Gastroesophageal sphincter (tissue), 4 donors: ENCODE data around the gene CALML5. TPM values are rescaled to one million over a fixed set of nuclear protein-coding genes. Genes with fewer than 3 reads are reported as not detected.
A peak's percentile ranks its signal among the peaks of the same experiment; 100 is the strongest.

Experiments
- ATAC-seq: fragments of 150-250 bp; one replicate; pipeline ENCODE4 v1.9.1; 2016; ENCODE audit warnings: mild to moderate bottlenecking, moderate library complexity
- H3K27ac ChIP-seq, 4 donors: fragments of 200-600 bp; sonication (generic) in 3 of 4; 1 replicate in 3 of 4; 2 replicates in 1 of 4; pipeline ENCODE4 v1.5.1; 2016 to 2019
- H3K27me3 ChIP-seq: fragments of 200-600 bp; sonication (generic); one replicate; pipeline ENCODE4 v1.5.1; 2019
- H3K36me3 ChIP-seq, 2 donors: fragments of 200-600 bp; sonication (generic); one replicate each; pipeline ENCODE4 v1.5.1; 2019; ENCODE audit warnings: control low read depth in 1 of 2
- H3K4me1 ChIP-seq, 3 donors: fragments of 200-600 bp; sonication (generic); 1 replicate in 2 of 3; 2 replicates in 1 of 3; pipeline ENCODE4 v1.5.1; 2016 to 2019; ENCODE audit warnings: control low read depth in 2 of 3
- H3K4me3 ChIP-seq, 2 donors: fragments of 200-600 bp; sonication (generic); one replicate each; pipeline ENCODE4 v1.5.1; 2019; ENCODE audit warnings: mild to moderate bottlenecking in 1 of 2, moderate library complexity in 1 of 2
- H3K9me3 ChIP-seq, 3 donors: fragments of 200-600 bp; sonication (generic); one replicate each; pipeline ENCODE4 v1.5.1; 2017 to 2019; ENCODE audit warnings: control low read depth in 2 of 3
- EP300 ChIP-seq: sonication (generic); formaldehyde crosslinking; IDR thresholded peaks from one replicate; pipeline ENCODE4 v1.6.1; 2017; ENCODE audit warnings: antibody characterized with exemption, mild to moderate bottlenecking
- POLR2A ChIP-seq, 2 donors: fragments of 450-650 bp; IDR thresholded peaks; one replicate each; pipeline ENCODE4 v1.6.1; 2017; ENCODE audit warnings: antibody characterized with exemption in 2 of 2, mild to moderate bottlenecking in 2 of 2, moderate library complexity in 1 of 2
- POLR2AphosphoS5 ChIP-seq: sonication (generic); formaldehyde crosslinking; IDR thresholded peaks from one replicate; pipeline ENCODE4 v1.6.1; 2017; ENCODE audit warnings: antibody characterized with exemption
- WGBS, 2 donors: methylation state at CpG; one replicate each; pipeline ENCODE4 v1.1.5; 2018; ENCODE audit warnings: low coverage in 1 of 2; 5-methylcytosine and 5-hydroxymethylcytosine counted together
- total RNA-seq, 4 donors: library from RNA; depleted of rRNA; stranded (reverse); fragments of >200 nt; gene quantifications; one replicate each; pipeline ENCODE4 v1.1.0, GENCODE V29; 2016
- TF ChIP-seq, protein P1 (sequence below), 4 experiments: fragments of 200-600 bp in 2 of 4; fragments of 450-650 bp in 2 of 4; sonication (generic) in 1 of 4; IDR thresholded peaks; one replicate each; pipeline ENCODE4 v1.5.1; 2017 to 2019; ENCODE audit warnings: antibody characterized with exemption in 4 of 4, mild to moderate bottlenecking in 2 of 4, moderate library complexity in 2 of 4

The CALML5 gene
- total RNA-seq, 4 donors from 2014 or later = not detected

- H3K4me3 ChIP-seq = no peak overlapping the region
- H3K27me3 ChIP-seq = no peaks in the 10 kb centered on the region
- H3K4me1 ChIP-seq = peaks cover 0 to 35% (median 0%) of the 10 kb centered on the region in 3 donors
- no peaks in the 10 kb centered on the region for H3K36me3 ChIP-seq
- TF ChIP-seq, protein P1, sequence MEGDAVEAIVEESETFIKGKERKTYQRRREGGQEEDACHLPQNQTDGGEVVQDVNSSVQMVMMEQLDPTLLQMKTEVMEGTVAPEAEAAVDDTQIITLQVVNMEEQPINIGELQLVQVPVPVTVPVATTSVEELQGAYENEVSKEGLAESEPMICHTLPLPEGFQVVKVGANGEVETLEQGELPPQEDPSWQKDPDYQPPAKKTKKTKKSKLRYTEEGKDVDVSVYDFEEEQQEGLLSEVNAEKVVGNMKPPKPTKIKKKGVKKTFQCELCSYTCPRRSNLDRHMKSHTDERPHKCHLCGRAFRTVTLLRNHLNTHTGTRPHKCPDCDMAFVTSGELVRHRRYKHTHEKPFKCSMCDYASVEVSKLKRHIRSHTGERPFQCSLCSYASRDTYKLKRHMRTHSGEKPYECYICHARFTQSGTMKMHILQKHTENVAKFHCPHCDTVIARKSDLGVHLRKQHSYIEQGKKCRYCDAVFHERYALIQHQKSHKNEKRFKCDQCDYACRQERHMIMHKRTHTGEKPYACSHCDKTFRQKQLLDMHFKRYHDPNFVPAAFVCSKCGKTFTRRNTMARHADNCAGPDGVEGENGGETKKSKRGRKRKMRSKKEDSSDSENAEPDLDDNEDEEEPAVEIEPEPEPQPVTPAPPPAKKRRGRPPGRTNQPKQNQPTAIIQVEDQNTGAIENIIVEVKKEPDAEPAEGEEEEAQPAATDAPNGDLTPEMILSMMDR (IDR thresholded peaks at IDR 0.05) = no peak
- TF ChIP-seq POLR2A (IDR thresholded peaks at IDR 0.05) = no peak
- TF ChIP-seq EP300 = no peak
- TF ChIP-seq POLR2AphosphoS5 = no peak
- WGBS, 2 donors = no CpG with 5 or more reads among the region's 2 CpGs
- peak overlapping the region in 2 of 4 donors; percentile 68 to 73 for H3K27ac ChIP-seq
- no peak for ATAC-seq
- no peaks in the 10 kb centered on the region for H3K9me3 ChIP-seq
These were observed 6.9 kb upstream of the CALML5 start for GRCh38 chr10:5506246-5506645.

- Histone ChIP-seq H3K27me3 (no peaks in the 10 kb centered on the region), H3K27ac (no peak overlapping the region), H3K36me3 (no peaks in the 10 kb centered on the region), H3K4me1 (peaks cover 0 to 35% (median 0%) of the 10 kb centered on the region in 3 donors), H3K9me3 (no peaks in the 10 kb centered on the region), H3K4me3 (no peak overlapping the region)
- no peak for ATAC-seq
- TF ChIP-seq POLR2A (IDR thresholded peaks at IDR 0.05) (no peak), EP300 (no peak), POLR2AphosphoS5 (no peak)
- TF ChIP-seq, protein P1 (IDR thresholded peaks at IDR 0.05) = no peak
- WGBS, 2 donors = 64 to 83% methylated on average over 5 to 7 of the region's 18 CpGs
These were observed 5.0 kb upstream of the CALML5 start for GRCh38 chr10:5504146-5505072.

- Histone ChIP-seq H3K27ac (no peak overlapping the region), H3K4me3 (no peak overlapping the region), H3K9me3 (no peaks in the 10 kb centered on the region), H3K36me3 (no peaks in the 10 kb centered on the region), H3K27me3 (no peaks in the 10 kb centered on the region), H3K4me1 (peaks cover 0 to 34% (median 0%) of the 10 kb centered on the region in 3 donors)
- no peak for TF ChIP-seq EP300
- TF ChIP-seq, protein P1 (IDR thresholded peaks at IDR 0.05) = no peak
- no peak for TF ChIP-seq POLR2AphosphoS5
- no peak for TF ChIP-seq POLR2A (IDR thresholded peaks at IDR 0.05)
- WGBS, 2 donors = 67 to 80% methylated on average over 1 of the region's 3 CpGs
- no peak for ATAC-seq
These were observed 4.1 kb upstream of the CALML5 start for GRCh38 chr10:5503477-5503835.

GRCh38 chr10:5502571-5503476, 3.5 kb upstream of the CALML5 start:
- ATAC-seq = no peak
- H3K4me1 ChIP-seq = peaks cover 0 to 28% (median 0%) of the 10 kb centered on the region in 3 donors
- H3K4me3 ChIP-seq = no peak overlapping the region
- no peaks in the 10 kb centered on the region for H3K27me3 ChIP-seq
- no peak overlapping the region for H3K27ac ChIP-seq
- H3K36me3 ChIP-seq = no peaks in the 10 kb centered on the region
- no peaks in the 10 kb centered on the region for H3K9me3 ChIP-seq
- 80 to 83% methylated on average over 1 to 10 of the region's 14 CpGs for WGBS, 2 donors
- TF ChIP-seq POLR2AphosphoS5 = no peak
- no peak for TF ChIP-seq EP300
- TF ChIP-seq POLR2A (IDR thresholded peaks at IDR 0.05) = no peak
- TF ChIP-seq, protein P1 (IDR thresholded peaks at IDR 0.05) = no peak
